PFSK-1 (cell line): ENCODE data around the gene SLC16A2. TPM values are rescaled to one million over a fixed set of nuclear protein-coding genes. Genes with fewer than 3 reads are reported as not detected.

Experiments
- FOXP2 ChIP-seq: optimal IDR thresholded peaks from 2 replicates; pipeline ENCODE3; 2011; ENCODE audit warnings: borderline replicate concordance, control low read depth, inconsistent platforms; ENCODE audit not compliant: insufficient read depth; ENCODE audit errors: extremely low read length, extremely low read depth
- POLR2AphosphoS5 ChIP-seq: IDR thresholded peaks from 2 replicates; pipeline ENCODE4 v1.6.1; 2012; ENCODE audit warnings: low read depth, mild to moderate bottlenecking, control low read depth, low read length, moderate library complexity
- SIN3A ChIP-seq: IDR thresholded peaks from 2 replicates; pipeline ENCODE4 v1.6.1; 2012; ENCODE audit warnings: mild to moderate bottlenecking, low read length, moderate library complexity, borderline replicate concordance; ENCODE audit not compliant: insufficient read depth
- TAF1 ChIP-seq: IDR thresholded peaks from 2 replicates; pipeline ENCODE4 v1.6.1; 2012; ENCODE audit warnings: low read length, control low read depth, borderline replicate concordance; ENCODE audit not compliant: insufficient read depth
- polyA plus RNA-seq: library from polyadenylated mRNA; unstranded; fragments of >200 nt; gene quantifications from one replicate; pipeline ENCODE4 v1.2.1, GENCODE V29; 2012; ENCODE audit warnings: low read depth, missing spikeins; ENCODE audit not compliant: insufficient read length
- TF ChIP-seq, protein P1 (sequence below), 2 experiments: IDR thresholded peaks; 2 replicates each; pipeline versions ENCODE4 v1.6.1 to v1.8.0; 2011 to 2012; ENCODE audit warnings: low read depth in 2 of 2, low read length in 2 of 2, control low read depth in 1 of 2, inconsistent platforms in 1 of 2, mild to moderate bottlenecking in 1 of 2, moderate library complexity in 1 of 2; ENCODE audit not compliant: insufficient read depth in 1 of 2

Gene SLC16A2
- 0.08 TPM for polyA plus RNA-seq

DNA sequence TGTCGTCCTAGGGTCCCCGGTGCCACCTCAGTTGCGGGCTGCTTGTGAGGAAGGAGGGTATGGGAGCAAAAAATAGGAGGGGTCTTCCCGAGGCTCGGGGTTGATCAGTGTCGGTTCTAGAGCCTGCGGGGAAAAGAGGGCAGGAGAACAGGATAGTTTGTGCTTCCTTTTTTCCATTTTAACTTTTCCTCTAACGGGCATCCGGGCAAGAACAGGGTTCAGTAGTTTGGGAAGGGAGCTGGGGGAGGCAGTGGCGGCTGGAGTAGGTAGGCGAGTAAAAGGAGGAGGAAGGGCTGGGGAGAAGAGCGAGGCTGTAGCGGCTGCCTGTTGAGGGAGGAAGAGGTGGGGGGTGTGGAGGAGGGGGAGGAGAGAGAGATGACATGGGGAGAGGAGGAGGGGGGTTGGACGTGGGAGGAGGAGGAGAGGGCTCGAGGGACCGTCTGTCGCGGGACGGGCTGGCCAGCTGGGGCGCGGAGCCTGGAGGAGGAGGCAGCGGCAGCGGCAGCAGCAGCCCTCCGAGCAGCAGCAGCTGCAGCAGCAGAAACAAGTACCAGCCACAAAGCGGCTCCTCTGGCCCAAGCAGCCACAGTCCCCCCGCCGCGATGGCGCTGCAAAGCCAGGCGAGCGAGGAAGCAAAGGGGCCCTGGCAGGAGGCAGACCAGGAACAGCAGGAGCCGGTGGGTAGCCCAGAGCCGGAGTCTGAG is at the start of gene SLC16A2:
TSS of gene SLC16A2 (plus strand) at position 458 of the 704 bp plus-strand sequence. CDS start at position 603, 145 bp downstream.
- TF ChIP-seq FOXP2 = no peak
- TF ChIP-seq TAF1 = no peak
- TF ChIP-seq, protein P1, sequence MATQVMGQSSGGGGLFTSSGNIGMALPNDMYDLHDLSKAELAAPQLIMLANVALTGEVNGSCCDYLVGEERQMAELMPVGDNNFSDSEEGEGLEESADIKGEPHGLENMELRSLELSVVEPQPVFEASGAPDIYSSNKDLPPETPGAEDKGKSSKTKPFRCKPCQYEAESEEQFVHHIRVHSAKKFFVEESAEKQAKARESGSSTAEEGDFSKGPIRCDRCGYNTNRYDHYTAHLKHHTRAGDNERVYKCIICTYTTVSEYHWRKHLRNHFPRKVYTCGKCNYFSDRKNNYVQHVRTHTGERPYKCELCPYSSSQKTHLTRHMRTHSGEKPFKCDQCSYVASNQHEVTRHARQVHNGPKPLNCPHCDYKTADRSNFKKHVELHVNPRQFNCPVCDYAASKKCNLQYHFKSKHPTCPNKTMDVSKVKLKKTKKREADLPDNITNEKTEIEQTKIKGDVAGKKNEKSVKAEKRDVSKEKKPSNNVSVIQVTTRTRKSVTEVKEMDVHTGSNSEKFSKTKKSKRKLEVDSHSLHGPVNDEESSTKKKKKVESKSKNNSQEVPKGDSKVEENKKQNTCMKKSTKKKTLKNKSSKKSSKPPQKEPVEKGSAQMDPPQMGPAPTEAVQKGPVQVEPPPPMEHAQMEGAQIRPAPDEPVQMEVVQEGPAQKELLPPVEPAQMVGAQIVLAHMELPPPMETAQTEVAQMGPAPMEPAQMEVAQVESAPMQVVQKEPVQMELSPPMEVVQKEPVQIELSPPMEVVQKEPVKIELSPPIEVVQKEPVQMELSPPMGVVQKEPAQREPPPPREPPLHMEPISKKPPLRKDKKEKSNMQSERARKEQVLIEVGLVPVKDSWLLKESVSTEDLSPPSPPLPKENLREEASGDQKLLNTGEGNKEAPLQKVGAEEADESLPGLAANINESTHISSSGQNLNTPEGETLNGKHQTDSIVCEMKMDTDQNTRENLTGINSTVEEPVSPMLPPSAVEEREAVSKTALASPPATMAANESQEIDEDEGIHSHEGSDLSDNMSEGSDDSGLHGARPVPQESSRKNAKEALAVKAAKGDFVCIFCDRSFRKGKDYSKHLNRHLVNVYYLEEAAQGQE (IDR thresholded peaks at IDR 0.05; ENCODE audit: insufficient read depth in 1 of 2, low read depth in 2 of 2, low read length in 2 of 2) = no peak
- TF ChIP-seq SIN3A = no peak
- TF ChIP-seq POLR2AphosphoS5 = no peak

DNA sequence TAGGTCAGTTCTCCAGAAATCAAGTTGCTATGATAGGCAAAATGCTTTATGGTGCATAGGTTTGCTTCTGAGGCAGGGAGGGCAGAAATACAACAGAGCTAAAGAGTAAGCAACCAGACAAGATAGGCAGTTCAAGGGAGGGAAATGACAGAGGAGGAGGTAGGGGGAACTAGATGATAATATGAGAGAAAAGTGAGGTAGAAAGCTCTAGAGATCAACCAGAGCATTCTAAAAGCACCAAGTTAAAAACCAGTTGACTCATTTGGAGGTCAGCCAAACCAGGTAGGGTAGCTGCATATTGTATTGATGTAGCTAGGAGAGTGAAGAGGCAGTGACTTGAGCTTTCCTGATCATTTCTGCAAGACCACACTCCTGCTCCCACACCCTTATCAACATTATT is 49.0 kb upstream of the SLC16A2 start:
- no peak for TF ChIP-seq TAF1

DNA sequence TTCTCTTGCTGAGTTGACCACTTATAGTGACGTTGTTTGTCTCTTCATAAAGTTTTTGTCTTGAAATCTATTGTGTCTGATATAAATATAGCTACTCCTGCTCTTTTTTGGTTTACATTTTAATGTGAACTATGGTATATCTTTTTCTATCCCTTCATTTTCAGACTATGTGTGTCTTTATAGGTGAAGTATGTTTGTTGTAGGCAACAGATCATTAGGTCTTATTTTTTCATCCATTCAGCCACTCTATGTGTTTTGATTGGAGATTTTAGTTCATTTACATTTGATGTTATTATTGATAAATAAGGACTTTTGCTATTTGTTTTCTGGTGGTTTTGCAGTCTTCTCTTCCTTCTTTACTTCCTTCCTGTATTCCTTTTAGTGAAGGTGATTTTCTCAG is 44.0 kb upstream of the SLC16A2 start:
- TF ChIP-seq TAF1 = no peak
- TF ChIP-seq SIN3A = no peak
- no peak for TF ChIP-seq FOXP2
- TF ChIP-seq, protein P1 (IDR thresholded peaks at IDR 0.05; ENCODE audit: insufficient read depth in 1 of 2, low read depth in 2 of 2, low read length in 2 of 2) = no peak
- no peak for TF ChIP-seq POLR2AphosphoS5

DNA sequence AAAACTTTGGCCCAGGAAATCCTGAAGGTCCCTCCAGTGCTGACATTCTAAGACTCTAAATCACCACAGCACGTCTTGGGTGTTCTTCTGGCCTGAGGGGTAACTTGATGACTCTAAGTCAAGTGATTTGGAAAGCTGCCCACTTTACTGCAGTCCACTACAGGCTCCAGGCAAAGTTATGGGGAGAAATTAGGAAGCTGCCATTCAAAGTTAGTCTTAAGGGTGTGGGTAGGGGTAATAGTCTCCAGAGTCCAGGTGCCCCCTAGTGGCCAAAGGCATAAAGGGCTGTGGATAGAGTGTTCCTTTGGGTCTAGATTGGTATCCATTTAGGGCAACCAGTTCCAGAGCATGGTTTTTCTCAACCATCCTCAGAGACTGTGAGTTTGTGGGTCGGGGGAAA is 38.7 kb upstream of the SLC16A2 start:
- TF ChIP-seq SIN3A = no peak
- TF ChIP-seq FOXP2 = no peak
- no peak for TF ChIP-seq POLR2AphosphoS5

DNA sequence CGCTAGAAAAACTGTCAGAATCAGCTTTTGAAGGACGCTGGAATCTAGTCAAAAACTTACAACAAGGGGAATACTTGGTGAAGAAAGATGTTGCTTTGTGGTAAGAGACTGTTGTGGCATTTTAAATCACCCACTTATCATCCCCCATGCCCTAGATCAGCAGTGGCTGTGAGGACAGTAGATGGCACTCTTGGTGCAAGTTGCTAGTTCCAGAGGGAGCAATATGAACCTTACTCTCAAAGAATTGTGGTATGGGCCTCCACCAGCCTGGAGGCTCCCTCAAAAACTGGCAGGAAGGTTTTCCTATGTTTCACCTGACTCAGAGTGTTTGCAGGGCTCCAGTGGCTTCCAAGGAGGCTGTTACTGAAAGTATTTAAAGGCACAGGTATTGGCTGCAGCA is 37.7 kb upstream of the SLC16A2 start:
- TF ChIP-seq SIN3A = no peak
- TF ChIP-seq TAF1 = no peak
- TF ChIP-seq, protein P1 (IDR thresholded peaks at IDR 0.05; ENCODE audit: insufficient read depth in 1 of 2, low read depth in 2 of 2, low read length in 2 of 2) = no peak
- no peak for TF ChIP-seq POLR2AphosphoS5
- no peak for TF ChIP-seq FOXP2

DNA sequence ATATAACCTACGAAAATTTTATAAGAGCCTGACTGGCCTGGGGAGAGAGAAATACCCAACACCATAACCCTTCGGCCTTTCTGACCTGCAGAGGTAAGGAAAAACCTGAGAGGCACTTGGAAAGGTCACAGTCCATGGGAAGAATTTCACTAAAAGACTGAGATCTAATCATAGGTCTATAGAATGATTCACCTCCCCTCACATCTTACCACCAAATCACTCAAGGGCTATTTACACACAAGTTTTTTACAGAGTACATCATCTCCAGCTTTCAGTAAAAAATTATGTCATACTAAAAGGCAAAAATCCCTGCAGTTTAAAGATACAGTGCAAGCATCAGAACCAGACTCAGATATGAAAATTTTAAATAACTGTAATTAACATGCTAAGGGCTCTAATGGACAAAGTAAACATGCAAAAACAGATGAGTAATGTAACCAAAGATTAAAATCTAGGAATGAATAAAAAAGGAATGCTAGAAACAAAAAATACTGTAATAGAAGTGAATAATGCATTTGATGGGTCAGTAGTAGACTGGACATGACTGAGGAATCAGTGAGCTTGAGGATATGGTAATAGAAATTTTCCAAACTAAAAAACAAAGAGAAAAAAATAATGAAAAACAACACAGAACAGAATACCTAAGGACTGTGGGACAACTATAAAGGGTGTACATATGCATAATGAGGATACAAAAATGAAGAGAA is 32.1 kb upstream of the SLC16A2 start:
- no peak for TF ChIP-seq POLR2AphosphoS5
- no peak for TF ChIP-seq SIN3A
- TF ChIP-seq FOXP2 = no peak
- TF ChIP-seq TAF1 = no peak
- TF ChIP-seq, protein P1 (IDR thresholded peaks at IDR 0.05; ENCODE audit: insufficient read depth in 1 of 2, low read depth in 2 of 2, low read length in 2 of 2) = no peak
